ENCODE results near the gene RARRES1. TPM values are rescaled to one million over a fixed set of nuclear protein-coding genes. Genes with fewer than 3 reads are reported as not detected.

Gene RARRES1
- total RNA-seq, 4 donors from 2014 or later: 11.6 to 225 (median 84.9) TPM

GRCh38 chr3:158732856-158733200, 571 bp upstream of the RARRES1 start:
- DNase-seq: no peak
- Histone ChIP-seq H3K4me1 (peaks cover 0 to 17% (median 9%) of the 10 kb centered on the region in 4 donors), H3K27ac (peak overlapping the region; percentile 61 to 76 (median 74)), H3K4me3 (peak overlapping the region; percentile 51 to 84 (median 66)), H3K27me3 (no peaks in the 10 kb centered on the region), H3K9me3 (no peaks in the 10 kb centered on the region), H3K36me3 (no peaks in the 10 kb centered on the region)
- TF ChIP-seq CTCF (IDR thresholded peaks at IDR 0.05): no peak
- no peak for TF ChIP-seq POLR2A (IDR thresholded peaks at IDR 0.05)

- no peak for DNase-seq
- TF ChIP-seq POLR2A (IDR thresholded peaks at IDR 0.05) (no peak), CTCF (IDR thresholded peaks at IDR 0.05) (no peak)
- peak overlapping the region; percentile 51 to 84 (median 66) for H3K4me3 ChIP-seq
- peaks cover 0 to 29% (median 12%) of the 10 kb centered on the region in 4 donors for H3K4me1 ChIP-seq
- no peaks in the 10 kb centered on the region for H3K27me3 ChIP-seq
- peak overlapping the region; percentile 61 to 76 (median 74) for H3K27ac ChIP-seq
- no peaks in the 10 kb centered on the region for H3K9me3 ChIP-seq
- H3K36me3 ChIP-seq: no peaks in the 10 kb centered on the region
These were observed 771 bp downstream of the RARRES1 start for GRCh38 chr3:158731486-158731885.

- Histone ChIP-seq H3K36me3 (no peaks in the 10 kb centered on the region), H3K27ac (no peak overlapping the region), H3K4me3 (no peak overlapping the region), H3K4me1 (peaks cover 0 to 56% (median 16%) of the 10 kb centered on the region in 4 donors), H3K9me3 (no peaks in the 10 kb centered on the region), H3K27me3 (no peaks in the 10 kb centered on the region)
- TF ChIP-seq CTCF (IDR thresholded peaks at IDR 0.05) (no peak), POLR2A (IDR thresholded peaks at IDR 0.05) (no peak)
- DNase-seq: no peak
These were observed 3.4 kb downstream of the RARRES1 start for GRCh38 chr3:158728851-158729250.

GRCh38 chr3:158728061-158728377, 4.2 kb downstream of the RARRES1 start:
- Histone ChIP-seq H3K9me3 (no peaks in the 10 kb centered on the region), H3K27me3 (no peaks in the 10 kb centered on the region), H3K4me1 (peaks cover 0 to 64% (median 19%) of the 10 kb centered on the region in 4 donors), H3K27ac (no peak overlapping the region), H3K36me3 (no peaks in the 10 kb centered on the region), H3K4me3 (peak overlapping the region in 1 of 4 donors; percentile 17)
- DNase-seq: no peak
- TF ChIP-seq CTCF (IDR thresholded peaks at IDR 0.05) (no peak), POLR2A (IDR thresholded peaks at IDR 0.05) (no peak)

GRCh38 chr3:158727206-158728060, 4.8 kb downstream of the RARRES1 start:
- Histone ChIP-seq H3K4me1 (peaks cover 0 to 62% (median 19%) of the 10 kb centered on the region in 4 donors), H3K36me3 (no peaks in the 10 kb centered on the region), H3K9me3 (no peaks in the 10 kb centered on the region), H3K4me3 (peak overlapping the region in 1 of 4 donors; percentile 17), H3K27me3 (no peaks in the 10 kb centered on the region), H3K27ac (peak overlapping the region; percentile 11 to 83 (median 38))
- DNase-seq: peak in 1 of 3 donors; percentile 70
- TF ChIP-seq POLR2A (IDR thresholded peaks at IDR 0.05) (no peak), CTCF (IDR thresholded peaks at IDR 0.05) (peak; percentile 61 to 96 (median 90))
